ENCODE data around the gene DNPH1. TPM values are rescaled to one million over a fixed set of nuclear protein-coding genes. Genes with fewer than 3 reads are reported as not detected.

DNPH1 gene
- total and polyA plus RNA-seq, 10 of the 15 experiments (the other 5 are each of a cell fraction or from before 2014, with no cell fraction given): 7.0 to 136 (median 67.7) TPM

DNA sequence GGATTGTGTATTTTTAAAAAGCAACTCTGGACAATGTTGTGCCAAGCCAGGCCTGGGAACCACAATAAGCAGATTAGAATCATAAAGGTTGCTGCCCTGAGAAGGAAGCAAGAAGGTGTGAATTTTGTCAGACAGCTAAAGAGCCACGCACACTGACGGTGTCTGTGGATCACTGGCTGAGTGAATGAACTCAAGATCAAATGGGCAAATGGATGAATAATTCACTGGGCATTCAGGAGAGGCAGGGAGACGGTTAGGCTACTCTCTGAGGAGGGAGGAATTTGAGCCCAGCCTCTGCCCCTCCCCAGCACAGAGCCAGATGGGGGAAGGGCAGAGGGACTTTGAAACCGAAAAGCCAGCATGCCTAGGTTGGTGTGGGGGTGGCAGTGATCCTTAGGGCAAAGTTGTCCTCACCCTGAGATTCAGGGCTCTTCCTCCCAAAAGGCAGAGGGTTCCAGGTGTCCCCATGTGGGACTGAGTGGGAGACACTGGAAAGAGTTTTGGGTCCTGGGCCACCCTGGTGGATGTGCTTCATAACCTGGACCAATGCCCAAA lies 49.3 kb upstream of the DNPH1 start:
- TF ChIP-seq SPI1 (IDR thresholded peaks at IDR 0.05; ENCODE audit: borderline replicate concordance, insufficient read depth, low read depth, low read length): no peak
- TF ChIP-seq, protein P1, sequence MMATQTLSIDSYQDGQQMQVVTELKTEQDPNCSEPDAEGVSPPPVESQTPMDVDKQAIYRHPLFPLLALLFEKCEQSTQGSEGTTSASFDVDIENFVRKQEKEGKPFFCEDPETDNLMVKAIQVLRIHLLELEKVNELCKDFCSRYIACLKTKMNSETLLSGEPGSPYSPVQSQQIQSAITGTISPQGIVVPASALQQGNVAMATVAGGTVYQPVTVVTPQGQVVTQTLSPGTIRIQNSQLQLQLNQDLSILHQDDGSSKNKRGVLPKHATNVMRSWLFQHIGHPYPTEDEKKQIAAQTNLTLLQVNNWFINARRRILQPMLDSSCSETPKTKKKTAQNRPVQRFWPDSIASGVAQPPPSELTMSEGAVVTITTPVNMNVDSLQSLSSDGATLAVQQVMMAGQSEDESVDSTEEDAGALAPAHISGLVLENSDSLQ (IDR thresholded peaks at IDR 0.05): no peak
- TF ChIP-seq, protein P2, sequence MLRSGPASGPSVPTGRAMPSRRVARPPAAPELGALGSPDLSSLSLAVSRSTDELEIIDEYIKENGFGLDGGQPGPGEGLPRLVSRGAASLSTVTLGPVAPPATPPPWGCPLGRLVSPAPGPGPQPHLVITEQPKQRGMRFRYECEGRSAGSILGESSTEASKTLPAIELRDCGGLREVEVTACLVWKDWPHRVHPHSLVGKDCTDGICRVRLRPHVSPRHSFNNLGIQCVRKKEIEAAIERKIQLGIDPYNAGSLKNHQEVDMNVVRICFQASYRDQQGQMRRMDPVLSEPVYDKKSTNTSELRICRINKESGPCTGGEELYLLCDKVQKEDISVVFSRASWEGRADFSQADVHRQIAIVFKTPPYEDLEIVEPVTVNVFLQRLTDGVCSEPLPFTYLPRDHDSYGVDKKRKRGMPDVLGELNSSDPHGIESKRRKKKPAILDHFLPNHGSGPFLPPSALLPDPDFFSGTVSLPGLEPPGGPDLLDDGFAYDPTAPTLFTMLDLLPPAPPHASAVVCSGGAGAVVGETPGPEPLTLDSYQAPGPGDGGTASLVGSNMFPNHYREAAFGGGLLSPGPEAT (IDR thresholded peaks at IDR 0.05; ENCODE audit: low read depth): no peak
- TF ChIP-seq, protein P3, sequence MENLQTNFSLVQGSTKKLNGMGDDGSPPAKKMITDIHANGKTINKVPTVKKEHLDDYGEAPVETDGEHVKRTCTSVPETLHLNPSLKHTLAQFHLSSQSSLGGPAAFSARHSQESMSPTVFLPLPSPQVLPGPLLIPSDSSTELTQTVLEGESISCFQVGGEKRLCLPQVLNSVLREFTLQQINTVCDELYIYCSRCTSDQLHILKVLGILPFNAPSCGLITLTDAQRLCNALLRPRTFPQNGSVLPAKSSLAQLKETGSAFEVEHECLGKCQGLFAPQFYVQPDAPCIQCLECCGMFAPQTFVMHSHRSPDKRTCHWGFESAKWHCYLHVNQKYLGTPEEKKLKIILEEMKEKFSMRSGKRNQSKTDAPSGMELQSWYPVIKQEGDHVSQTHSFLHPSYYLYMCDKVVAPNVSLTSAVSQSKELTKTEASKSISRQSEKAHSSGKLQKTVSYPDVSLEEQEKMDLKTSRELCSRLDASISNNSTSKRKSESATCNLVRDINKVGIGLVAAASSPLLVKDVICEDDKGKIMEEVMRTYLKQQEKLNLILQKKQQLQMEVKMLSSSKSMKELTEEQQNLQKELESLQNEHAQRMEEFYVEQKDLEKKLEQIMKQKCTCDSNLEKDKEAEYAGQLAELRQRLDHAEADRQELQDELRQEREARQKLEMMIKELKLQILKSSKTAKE (IDR thresholded peaks at IDR 0.05; ENCODE audit: low read depth, poor library complexity, severe bottlenecking): no peak
- TF ChIP-seq ZNF207 (IDR thresholded peaks at IDR 0.05; ENCODE audit: borderline replicate concordance): no peak
- TF ChIP-seq TCF3 (IDR thresholded peaks at IDR 0.05; ENCODE audit: borderline replicate concordance, insufficient read depth, low read depth, low read length): no peak

More for the DNA sequence above, 49.3 kb upstream of the DNPH1 start:
- no peak for ATAC-seq
- ChIA-PET RAD21 (ENCODE audit: unreplicated experiment) (interaction anchor here (0.6 to 1.1 kb wide), 4 partner anchors 30 to 56 kb away, joined by 3 to 4 read pairs (median 3); partner anchors contain the start of gene CRIP3), SMC1A (ENCODE audit: uncharacterized antibody, unreplicated experiment) (interaction anchor here (0.7 kb wide), 1 partner anchor 35 kb away, joined by 3 read pairs; no protein-coding TSS in a partner anchor), POLR2A (no interaction called here), CTCF (no interaction called here)
- in situ Hi-C loops (cut with MboI) (no loop called here), intact Hi-C loops (cut with micrococcal nuclease; ENCODE audit: unreplicated experiment) (no loop called here)
- Histone ChIP-seq H3K36me3 (ENCODE audit: control insufficient read depth in 2 of 2, insufficient read depth in 2 of 2, low read length in 1 of 2) (no peaks in the 10 kb centered on the region), H3K27me3 (replicated peaks in 1 of 2; ENCODE audit: control insufficient read depth in 2 of 2, insufficient read depth in 2 of 2, low read length in 1 of 2) (no peaks in the 10 kb centered on the region; a peak in 1 of 4 replicates), H3K4me1 (ENCODE audit: control insufficient read depth, insufficient read depth, low read length) (peaks cover 9% of the 10 kb centered on the region; the same call in 1 of the 2 replicates), H3K79me2 (ENCODE audit: control insufficient read depth, insufficient read depth, low read length) (no peaks in the 10 kb centered on the region), H4K20me1 (ENCODE audit: control insufficient read depth, insufficient read depth) (no peaks in the 10 kb centered on the region), H3K27ac (ENCODE audit: control insufficient read depth, insufficient read depth) (no peak overlapping the region), H3K9me3 (replicated peaks; ENCODE audit: control insufficient read depth, insufficient read depth, low read length) (no peaks in the 10 kb centered on the region), H2AFZ (ENCODE audit: control insufficient read depth, low read depth, low read length) (no peak overlapping the region), H3K9ac (ENCODE audit: control insufficient read depth, insufficient read depth, low read length) (no peak overlapping the region), H3K4me2 (ENCODE audit: control insufficient read depth, insufficient read depth) (no peak overlapping the region), H3K4me3 (no peak overlapping the region)
- no peak for FAIRE-seq
- 48% methylated on average over 4 of the region's 4 CpGs for WGBS (ENCODE audit: insufficient coverage, insufficient replicate concordance, low lambda C conversion rate, missing lambda C conversion rate)
- no peak for DNase-seq (ENCODE audit: low read depth, low spot score)
- BruUV-seq (replicated peaks): no TSS peak
